GM18499 (cell line): Measurements from ENCODE around the gene ALPG.
"Not testable (repeated sequence)": the region's sequence is repeated elsewhere in the genome, so short reads cannot be mapped to it uniquely, and the experiment has no call there.

Experiments
- ATAC-seq: cut with Tn5 transposase; IDR thresholded peaks from one replicate; pipeline ENCODE4 v1.9.1; 2021; ENCODE audit warnings: moderate number of reproducible peaks; ENCODE audit not compliant: insufficient read depth, unreplicated experiment

ALPG gene

GRCh38 chr2:232393556-232393955 lies 13.1 kb upstream of the ALPG start:
- no peak for ATAC-seq

- not testable (repeated sequence) for ATAC-seq
Measured at GRCh38 chr2:232394431-232394830, 12.2 kb upstream of the ALPG start.

GRCh38 chr2:232395586-232395985 lies 11.1 kb upstream of the ALPG start:
- ATAC-seq: no peak

GRCh38 chr2:232396683-232397082 lies 10.0 kb upstream of the ALPG start:
- no peak for ATAC-seq

GRCh38 chr2:232398293-232399034 lies 8.2 kb upstream of the ALPG start:
- ATAC-seq: no peak

GRCh38 chr2:232400256-232401015 lies 6.2 kb upstream of the ALPG start:
- ATAC-seq: no peak

- no peak for ATAC-seq
Measured at GRCh38 chr2:232402518-232402917, 4.1 kb upstream of the ALPG start.

- ATAC-seq: no peak
Measured at GRCh38 chr2:232405943-232406510, 617 bp upstream of the ALPG start.

- not testable (repeated sequence) for ATAC-seq
Measured at GRCh38 chr2:232407428-232408150, 945 bp downstream of the ALPG start.

- not testable (repeated sequence) for ATAC-seq
Measured at GRCh38 chr2:232408269-232408668, 1.6 kb downstream of the ALPG start.

- ATAC-seq: not testable (repeated sequence)
Measured at GRCh38 chr2:232409617-232410016, 3.0 kb downstream of the ALPG start.

GRCh38 chr2:232410238-232410900 lies 3.7 kb downstream of the ALPG start:
- no peak for ATAC-seq

- ATAC-seq: no peak
Measured at GRCh38 chr2:232411901-232412629, 5.4 kb downstream of the ALPG start.

GRCh38 chr2:232412986-232413385 lies 6.3 kb downstream of the ALPG start:
- no peak for ATAC-seq

GRCh38 chr2:232415138-232415690 lies 8.6 kb downstream of the ALPG start:
- no peak for ATAC-seq

GRCh38 chr2:232415736-232416520 lies 9.3 kb downstream of the ALPG start:
- ATAC-seq: no peak

- ATAC-seq: no peak
Measured at GRCh38 chr2:232416521-232417470, 10.2 kb downstream of the ALPG start.
